MM.1S (cell line): ENCODE measurements around the gene ATXN10.

Experiments used
- DNase-seq: peaks from one replicate; pipeline ENCODE4 v3.0.0-alpha.2; 2015
- H2AFZ ChIP-seq: fragments of 300-600 bp; sonication (generic); 2 replicates; pipeline ENCODE4 v1.6.0; 2016; ENCODE audit warnings: antibody characterized with exemption, low read length
- H3F3A ChIP-seq: fragments of 300-600 bp; sonication (generic); 2 replicates; pipeline ENCODE4 v1.6.1; 2016; ENCODE audit warnings: mild to moderate bottlenecking, antibody characterized with exemption, low read length, moderate library complexity, mixed read lengths; ENCODE audit not compliant: insufficient read depth
- H3K27ac ChIP-seq: fragments of 300-600 bp; sonication (generic); 2 replicates; pipeline ENCODE4 v1.5.1; 2016; ENCODE audit warnings: mild to moderate bottlenecking, low read length
- H3K27me3 ChIP-seq: fragments of 300-600 bp; sonication (generic); replicated peaks from 2 replicates; pipeline ENCODE4 v1.6.0; 2016; ENCODE audit warnings: low read length; ENCODE audit not compliant: insufficient read depth
- H3K36me3 ChIP-seq: fragments of 300-600 bp; sonication (generic); replicated peaks from 2 replicates; pipeline ENCODE4 v1.6.1; 2016; ENCODE audit warnings: mild to moderate bottlenecking, low read length, mixed read lengths; ENCODE audit not compliant: insufficient read depth
- H3K4me1 ChIP-seq: fragments of 300-600 bp; sonication (generic); 2 replicates; pipeline ENCODE4 v1.6.1; 2016; ENCODE audit warnings: low read length, mixed read lengths
- H3K4me2 ChIP-seq: fragments of 300-600 bp; sonication (generic); 2 replicates; pipeline ENCODE4 v1.6.0; 2016; ENCODE audit warnings: low read depth, low read length
- H3K4me3 ChIP-seq: fragments of 300-600 bp; sonication (generic); 2 replicates; pipeline ENCODE4 v1.5.1; 2016; ENCODE audit warnings: low read length, mixed read lengths
- H3K79me2 ChIP-seq: fragments of 300-600 bp; sonication (generic); 2 replicates; pipeline ENCODE4 v1.6.1; 2016; ENCODE audit warnings: mixed run types, low read length, mixed read lengths
- H3K9ac ChIP-seq: fragments of 300-600 bp; sonication (generic); 2 replicates; pipeline ENCODE4 v1.6.1; 2016; ENCODE audit warnings: low read length, mixed read lengths
- H3K9me2 ChIP-seq: fragments of 300-600 bp; sonication (generic); replicated peaks from 2 replicates; pipeline ENCODE4 v1.6.1; 2016; ENCODE audit warnings: mild to moderate bottlenecking, low read length, mixed read lengths; ENCODE audit not compliant: insufficient read depth
- H3K9me3 ChIP-seq: fragments of 300-600 bp; sonication (generic); replicated peaks from 2 replicates; pipeline ENCODE4 v1.6.1; 2016; ENCODE audit warnings: mild to moderate bottlenecking, low read length, mixed read lengths; ENCODE audit not compliant: insufficient read depth
- H4K20me1 ChIP-seq: fragments of 300-600 bp; sonication (generic); 2 replicates; pipeline ENCODE4 v1.6.1; 2016; ENCODE audit warnings: mild to moderate bottlenecking, low read length, moderate library complexity, mixed read lengths; ENCODE audit not compliant: insufficient read depth
- EZH2 ChIP-seq: fragments of 300-600 bp; sonication (generic); optimal IDR thresholded peaks from 2 replicates; pipeline ENCODE3; 2017; ENCODE audit warnings: low read depth, mild to moderate bottlenecking, antibody characterized with exemption, low read length, mixed read lengths
- EZH2phosphoT487 ChIP-seq: fragments of 300-600 bp; sonication (generic); IDR thresholded peaks from 2 replicates; pipeline ENCODE4 v1.6.1; 2018; ENCODE audit warnings: antibody characterized with exemption, low read length
- TF ChIP-seq, protein P1 (sequence below): fragments of 300-600 bp; sonication (generic); IDR thresholded peaks from 2 replicates; pipeline ENCODE4 v1.5.1; 2016; ENCODE audit warnings: antibody characterized with exemption, low read length, mixed read lengths

Gene ATXN10

DNA sequence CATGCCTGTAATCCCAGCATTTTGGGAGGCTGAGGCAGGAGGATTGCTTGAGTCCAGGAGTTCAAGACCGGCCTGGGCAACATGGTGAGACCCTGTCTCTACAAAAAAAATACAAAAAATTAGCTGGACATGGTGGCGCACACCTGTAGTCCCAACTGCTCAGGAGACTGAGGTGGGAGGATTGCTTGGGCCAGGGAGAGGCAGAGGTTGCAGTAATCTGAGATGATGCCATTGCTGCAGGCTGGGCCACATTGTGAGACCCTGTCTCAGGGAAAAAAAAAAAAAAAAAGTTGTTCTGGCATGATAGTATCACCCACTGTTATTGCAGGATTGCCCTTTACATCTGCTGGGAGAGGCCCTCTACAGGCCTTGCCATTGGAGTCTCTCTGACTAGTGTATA is 18.4 kb downstream of the ATXN10 start:
- peaks cover 12% of the 10 kb centered on the region for H3K36me3 ChIP-seq
- TF ChIP-seq, protein P1, sequence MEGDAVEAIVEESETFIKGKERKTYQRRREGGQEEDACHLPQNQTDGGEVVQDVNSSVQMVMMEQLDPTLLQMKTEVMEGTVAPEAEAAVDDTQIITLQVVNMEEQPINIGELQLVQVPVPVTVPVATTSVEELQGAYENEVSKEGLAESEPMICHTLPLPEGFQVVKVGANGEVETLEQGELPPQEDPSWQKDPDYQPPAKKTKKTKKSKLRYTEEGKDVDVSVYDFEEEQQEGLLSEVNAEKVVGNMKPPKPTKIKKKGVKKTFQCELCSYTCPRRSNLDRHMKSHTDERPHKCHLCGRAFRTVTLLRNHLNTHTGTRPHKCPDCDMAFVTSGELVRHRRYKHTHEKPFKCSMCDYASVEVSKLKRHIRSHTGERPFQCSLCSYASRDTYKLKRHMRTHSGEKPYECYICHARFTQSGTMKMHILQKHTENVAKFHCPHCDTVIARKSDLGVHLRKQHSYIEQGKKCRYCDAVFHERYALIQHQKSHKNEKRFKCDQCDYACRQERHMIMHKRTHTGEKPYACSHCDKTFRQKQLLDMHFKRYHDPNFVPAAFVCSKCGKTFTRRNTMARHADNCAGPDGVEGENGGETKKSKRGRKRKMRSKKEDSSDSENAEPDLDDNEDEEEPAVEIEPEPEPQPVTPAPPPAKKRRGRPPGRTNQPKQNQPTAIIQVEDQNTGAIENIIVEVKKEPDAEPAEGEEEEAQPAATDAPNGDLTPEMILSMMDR: no peak
- no peak for TF ChIP-seq EZH2phosphoT487
- TF ChIP-seq EZH2: no peak
- H2AFZ ChIP-seq: no peak overlapping the region
- H3K27me3 ChIP-seq: no peaks in the 10 kb centered on the region
- no peak overlapping the region for H3K27ac ChIP-seq
- peaks cover 46% of the 10 kb centered on the region for H3K79me2 ChIP-seq
- no peaks in the 10 kb centered on the region for H3K9me2 ChIP-seq
- H4K20me1 ChIP-seq: 0 out of 2 replicates have a peak, but pooled peaks cover 6% of the 10 kb centered on the region
- no peak overlapping the region for H3K4me2 ChIP-seq
- no peaks in the 10 kb centered on the region for H3F3A ChIP-seq
- no peaks in the 10 kb centered on the region for H3K9me3 ChIP-seq
- no peak for DNase-seq
- no peak overlapping the region for H3K9ac ChIP-seq
- H3K4me3 ChIP-seq: no peak overlapping the region
- no peaks in the 10 kb centered on the region for H3K4me1 ChIP-seq

DNA sequence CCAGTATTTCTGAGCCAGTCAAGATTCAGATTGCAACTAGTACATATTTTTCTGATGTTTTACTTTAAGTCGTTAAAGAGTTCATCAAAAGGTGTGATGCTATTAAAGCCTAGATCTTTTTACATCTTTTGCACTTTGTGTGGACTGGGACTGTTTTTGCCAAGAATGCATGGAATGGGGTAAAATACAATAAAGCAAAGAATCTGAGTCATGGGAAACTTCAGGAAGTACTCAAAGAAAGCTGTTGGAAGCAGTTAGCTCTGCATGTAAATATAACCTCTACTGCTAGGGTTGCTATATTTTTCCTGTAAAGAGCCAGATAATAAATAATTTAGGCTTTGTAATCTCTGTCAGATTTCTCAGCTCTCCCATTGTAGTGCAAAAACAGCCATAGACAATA is 20.9 kb downstream of the ATXN10 start:
- 0 out of 2 replicates have a peak, but pooled peaks cover 3% of the 10 kb centered on the region for H4K20me1 ChIP-seq
- no peaks in the 10 kb centered on the region for H3K9me3 ChIP-seq
- H3K9me2 ChIP-seq: no peaks in the 10 kb centered on the region
- no peaks in the 10 kb centered on the region for H3K4me1 ChIP-seq
- H3K4me2 ChIP-seq: no peak overlapping the region
- H3K36me3 ChIP-seq: peaks cover 12% of the 10 kb centered on the region
- H3K9ac ChIP-seq: no peak overlapping the region
- H3K4me3 ChIP-seq: no peak overlapping the region
- no peak overlapping the region for H2AFZ ChIP-seq
- H3K27ac ChIP-seq: no peak overlapping the region
- no peaks in the 10 kb centered on the region for H3F3A ChIP-seq
- no peak for DNase-seq
- TF ChIP-seq EZH2 (no peak), EZH2phosphoT487 (no peak)
- TF ChIP-seq, protein P1: no peak
- H3K27me3 ChIP-seq: no peaks in the 10 kb centered on the region
- H3K79me2 ChIP-seq: peaks cover 26% of the 10 kb centered on the region

DNA sequence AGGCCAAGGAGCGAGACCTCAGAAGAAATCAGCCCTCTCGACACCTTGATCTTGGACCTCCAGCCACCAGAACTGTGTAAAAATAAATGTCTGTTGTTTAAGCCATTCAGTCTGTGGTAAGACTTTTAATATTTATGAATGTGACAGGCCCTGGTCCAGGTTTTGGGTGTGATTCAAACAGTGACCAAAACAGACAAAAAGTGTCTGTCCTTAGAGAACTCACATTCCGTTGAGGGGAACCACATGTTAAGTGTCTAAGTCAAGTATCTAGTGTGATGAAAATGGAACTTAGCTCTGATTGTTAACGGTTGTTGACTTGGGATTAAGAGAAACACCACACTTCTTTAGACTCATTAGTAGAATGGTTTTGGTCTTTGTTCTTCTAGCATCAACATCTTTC is 22.2 kb downstream of the ATXN10 start:
- TF ChIP-seq, protein P1: no peak
- H4K20me1 ChIP-seq: 0 out of 2 replicates have a peak, but pooled peaks cover 2% of the 10 kb centered on the region
- H3K4me1 ChIP-seq: no peaks in the 10 kb centered on the region
- H3K9me2 ChIP-seq: no peaks in the 10 kb centered on the region
- peaks cover 12% of the 10 kb centered on the region for H3K36me3 ChIP-seq
- DNase-seq: no peak
- H3K4me2 ChIP-seq: no peak overlapping the region
- no peak overlapping the region for H3K4me3 ChIP-seq
- no peaks in the 10 kb centered on the region for H3K9me3 ChIP-seq
- H2AFZ ChIP-seq: no peak overlapping the region
- no peaks in the 10 kb centered on the region for H3K27me3 ChIP-seq
- no peaks in the 10 kb centered on the region for H3F3A ChIP-seq
- H3K27ac ChIP-seq: no peak overlapping the region
- H3K9ac ChIP-seq: no peak overlapping the region
- peaks cover 19% of the 10 kb centered on the region for H3K79me2 ChIP-seq
